ENCODE results near the gene RAB11FIP3. TPM values are rescaled to one million over a fixed set of nuclear protein-coding genes. Genes with fewer than 3 reads are reported as not detected.

The RAB11FIP3 gene
- total and polyA plus RNA-seq, 2 of the 13 experiments (the other 11 are each of a cell fraction or from before 2014, with no cell fraction given), result 34.3 to 57.6 TPM

DNA sequence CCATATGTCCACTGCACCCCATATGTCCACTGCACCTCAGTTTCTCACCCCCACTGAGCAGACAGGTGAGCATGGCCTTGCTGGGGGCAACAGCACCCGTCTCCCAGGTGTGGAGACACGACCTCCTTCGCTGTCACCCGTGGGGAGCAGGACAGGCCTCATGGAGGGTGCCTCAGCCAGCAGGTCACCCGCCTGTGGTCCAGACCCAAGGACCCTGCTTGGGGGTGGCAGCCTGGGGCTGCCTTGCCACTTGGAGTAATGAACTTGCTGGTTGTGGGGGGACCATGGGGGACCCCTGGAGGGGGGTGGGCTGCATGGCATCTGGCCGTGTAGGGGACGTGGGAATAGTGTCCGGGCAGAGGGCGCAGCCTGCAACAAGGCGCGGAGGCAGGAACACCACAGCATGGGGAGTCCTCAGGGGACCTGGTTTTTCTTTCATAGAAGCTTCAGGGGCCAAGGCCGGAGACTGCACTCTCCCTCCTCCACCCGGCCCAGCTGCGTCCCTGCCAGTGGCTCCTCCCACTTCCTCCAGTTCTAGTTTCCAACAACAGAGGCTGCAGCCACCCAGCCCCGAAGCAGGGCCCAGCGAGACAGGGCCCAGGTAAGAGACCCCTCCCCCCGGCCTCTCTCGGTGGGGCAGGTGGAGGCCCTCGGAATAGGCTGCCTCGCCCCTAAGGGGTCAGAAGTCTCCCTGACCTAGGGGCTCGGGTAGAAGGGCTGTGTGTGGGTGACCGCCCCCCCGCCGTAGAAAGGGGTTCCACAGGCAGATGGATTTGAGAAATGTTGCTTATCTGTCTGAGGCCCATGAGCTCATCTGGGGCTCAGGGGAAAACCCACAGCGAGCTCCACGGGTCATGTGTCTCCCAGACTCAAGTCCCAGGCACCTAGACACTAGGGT lies 141.3 kb downstream of the RAB11FIP3 start, which contains the start of gene NHLRC4:
NHLRC4 (plus strand) TSS at position 531 of the 898 bp plus-strand sequence. CDS start 1,043 bp downstream, outside the sequence.
- Histone ChIP-seq H3K4me3 (replicated peaks in 1 of 3; ENCODE audit: insufficient read depth in 1 of 3, low read depth in 2 of 3, low read length in 3 of 3) (peak within 1 kb of the TSS; percentile 55 to 92 (median 65); a peak in 5 of 6 replicates), H3K27me3 (ENCODE audit: control insufficient read depth in 1 of 2, insufficient read depth in 2 of 2, low read length in 2 of 2) (peaks cover 11 to 42% of the 10 kb centered on the region in 2 experiments), H2AFZ (ENCODE audit: low read length) (no peak within 1 kb of the TSS), H3K36me3 (replicated peaks in 1 of 2; ENCODE audit: control insufficient read depth in 1 of 2, insufficient read depth in 2 of 2, low read length in 2 of 2) (0 out of 5 replicates have a peak, but pooled peaks cover 0 to under 1% of the 10 kb centered on the region in 2 experiments), H4K20me1 (ENCODE audit: insufficient read depth, low read length) (no peaks in the 10 kb centered on the region), H3K4me1 (ENCODE audit: insufficient read depth, low read length) (peaks cover 65% of the 10 kb centered on the region), H3K9ac (ENCODE audit: insufficient read depth, low read depth, low read length) (peak within 1 kb of the TSS; percentile 40; the same call in 1 of the 2 replicates), H3K4me2 (ENCODE audit: low read depth, low read length) (peak within 1 kb of the TSS; percentile 91), H3K27ac (ENCODE audit: extremely low read length, insufficient read depth, low read length) (no peak within 1 kb of the TSS), H3K9me3 (ENCODE audit: low read length) (no peaks in the 10 kb centered on the region), H3K79me2 (ENCODE audit: insufficient read depth, low read length) (peaks cover 7% of the 10 kb centered on the region)
- CTCF ChIA-PET (ENCODE audit: low intra/inter-chr PET ratio, low total read pairs), result no interaction called here
- in situ Hi-C loops (cut with HindIII; ENCODE audit: extremely low pct_ligation_motif_present, low pct_unique_long_range_greater_than_20kb) (no loop called here), intact Hi-C loops (cut with micrococcal nuclease; ENCODE audit: unreplicated experiment) (loop anchor here (5.0 kb wide), 1 partner anchor 34 kb away; no protein-coding TSS in a partner anchor)
- DNase-seq (ENCODE audit: low spot score) (peak; percentile 50), FAIRE-seq (no peak), ATAC-seq (peak; percentile 27)
- WGBS (ENCODE audit: low lambda C conversion rate), result 8% methylated on average over 7 of the region's 26 CpGs
- POLR2A ChIA-PET, result interaction anchor here (1.0 to 1.4 kb wide), 4 partner anchors 9 to 166 kb away, joined by 3 to 10 read pairs (median 4); no protein-coding TSS in a partner anchor
- BruUV-seq (replicated peaks), result no TSS peak
- TF ChIP-seq TP53 (CRISPR knock-in tag; conservative IDR thresholded peaks at IDR 0.05) (no peak), ZNF557 (CRISPR knock-in tag; IDR thresholded peaks at IDR 0.05) (no peak), ZBTB7B (CRISPR knock-in tag; IDR thresholded peaks at IDR 0.05) (0 out of 2 replicates have a peak, but pooled peaks have one; percentile 23), GABPB1 (CRISPR knock-in tag; IDR thresholded peaks at IDR 0.05) (peak; percentile 49), HMGA1 (CRISPR knock-in tag; conservative IDR thresholded peaks at IDR 0.05) (no peak), FOXK2 (IDR thresholded peaks at IDR 0.05) (no peak), GATAD2A (CRISPR knock-in tag; IDR thresholded peaks at IDR 0.05) (0 out of 2 replicates have a peak, but pooled peaks have one; percentile 25), SOX6 (IDR thresholded peaks at IDR 0.05) (no peak), SOX6 (CRISPR knock-in tag; IDR thresholded peaks at IDR 0.05) (0 out of 2 replicates have a peak, but pooled peaks have one; percentile 23), KLF6 (CRISPR knock-in tag; IDR thresholded peaks at IDR 0.05) (no peak), MBD4 (IDR thresholded peaks at IDR 0.05; ENCODE audit: borderline replicate concordance, low read length) (no peak), ZNF7 (CRISPR knock-in tag; IDR thresholded peaks at IDR 0.05) (no peak), ZNF747 (CRISPR knock-in tag; IDR thresholded peaks at IDR 0.05; ENCODE audit: borderline replicate concordance) (peak; percentile 51; the same call in 1 of the 2 replicates), ZNF263 (CRISPR knock-in tag; IDR thresholded peaks at IDR 0.05) (peak; percentile 99), ZNF546 (CRISPR knock-in tag; conservative IDR thresholded peaks at IDR 0.05) (no peak), ATF1 (CRISPR knock-in tag; IDR thresholded peaks at IDR 0.05) (no peak), ZNF788 (CRISPR knock-in tag; IDR thresholded peaks at IDR 0.05; ENCODE audit: borderline replicate concordance) (0 out of 2 replicates have a peak, but pooled peaks have one; percentile 51), SIX4 (CRISPR knock-in tag; IDR thresholded peaks at IDR 0.05) (no peak), SP4 (CRISPR knock-in tag; IDR thresholded peaks at IDR 0.05) (0 out of 2 replicates have a peak, but pooled peaks have one; percentile 11), TCF7L2 (IDR thresholded peaks at IDR 0.05; ENCODE audit: low read depth, low read length) (no peak)
- TF ChIP-seq, protein P1, sequence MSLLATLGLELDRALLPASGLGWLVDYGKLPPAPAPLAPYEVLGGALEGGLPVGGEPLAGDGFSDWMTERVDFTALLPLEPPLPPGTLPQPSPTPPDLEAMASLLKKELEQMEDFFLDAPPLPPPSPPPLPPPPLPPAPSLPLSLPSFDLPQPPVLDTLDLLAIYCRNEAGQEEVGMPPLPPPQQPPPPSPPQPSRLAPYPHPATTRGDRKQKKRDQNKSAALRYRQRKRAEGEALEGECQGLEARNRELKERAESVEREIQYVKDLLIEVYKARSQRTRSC (CRISPR knock-in tag; IDR thresholded peaks at IDR 0.05; ENCODE audit: low read depth), result no peak
- TF ChIP-seq, protein P2, sequence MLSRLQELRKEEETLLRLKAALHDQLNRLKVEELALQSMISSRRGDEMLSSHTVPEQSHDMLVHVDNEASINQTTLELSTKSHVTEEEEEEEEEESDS (CRISPR knock-in tag; IDR thresholded peaks at IDR 0.05; ENCODE audit: borderline replicate concordance), result no peak
- TF ChIP-seq, protein P3, sequence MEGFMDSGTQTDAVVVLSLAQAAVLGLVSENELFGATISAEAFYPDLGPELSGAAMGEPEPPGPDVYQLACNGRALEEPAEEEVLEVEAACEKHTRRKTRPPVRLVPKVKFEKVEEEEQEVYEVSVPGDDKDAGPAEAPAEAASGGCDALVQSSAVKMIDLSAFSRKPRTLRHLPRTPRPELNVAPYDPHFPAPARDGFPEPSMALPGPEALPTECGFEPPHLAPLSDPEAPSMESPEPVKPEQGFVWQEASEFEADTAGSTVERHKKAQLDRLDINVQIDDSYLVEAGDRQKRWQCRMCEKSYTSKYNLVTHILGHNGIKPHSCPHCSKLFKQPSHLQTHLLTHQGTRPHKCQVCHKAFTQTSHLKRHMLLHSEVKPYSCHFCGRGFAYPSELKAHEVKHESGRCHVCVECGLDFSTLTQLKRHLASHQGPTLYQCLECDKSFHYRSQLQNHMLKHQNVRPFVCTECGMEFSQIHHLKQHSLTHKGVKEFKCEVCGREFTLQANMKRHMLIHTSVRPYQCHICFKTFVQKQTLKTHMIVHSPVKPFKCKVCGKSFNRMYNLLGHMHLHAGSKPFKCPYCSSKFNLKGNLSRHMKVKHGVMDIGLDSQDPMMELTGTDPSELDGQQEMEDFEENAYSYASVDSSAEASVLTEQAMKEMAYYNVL (CRISPR knock-in tag; IDR thresholded peaks at IDR 0.05; ENCODE audit: borderline replicate concordance), result 0 out of 2 replicates have a peak, but pooled peaks have one; percentile 16
